Activated T-cell treated with anti-CD3 and anti-CD28 coated beads, Interleukin-2, amount 50 U/mL, for 72 hours (primary cell): ENCODE results near the gene SEMA7A. TPM values are rescaled to one million over a fixed set of nuclear protein-coding genes. Genes with fewer than 3 reads are reported as not detected.

Experiments used
- ATAC-seq, 2 donors: fragments of 150-1000 bp; cut with Tn5 transposase; replicated peaks in 1 of 2; 2 replicates each; pipeline ENCODE4 v1.10.0; 2021; ENCODE audit warnings: moderate library complexity in 2 of 2, mild to moderate bottlenecking in 1 of 2
- DNase-seq, 2 donors: peaks; one replicate each; pipeline ENCODE4 v3.0.0; 2021 to 2022; ENCODE audit warnings: mixed read lengths in 1 of 2
- H3K27ac Mint-ChIP-seq: one replicate; pipeline ENCODE4 v1.8.0; 2022; ENCODE audit warnings: mild to moderate bottlenecking, moderate library complexity, mixed read lengths
- H3K27me3 Mint-ChIP-seq: one replicate; pipeline ENCODE4 v1.8.0; 2022; ENCODE audit warnings: low read depth, mixed read lengths
- H3K36me3 Mint-ChIP-seq, 2 donors: one replicate each; pipeline ENCODE4 v1.8.0; 2022; ENCODE audit warnings: mixed read lengths in 2 of 2, mild to moderate bottlenecking in 1 of 2; ENCODE audit not compliant: insufficient read depth in 2 of 2
- H3K4me1 Mint-ChIP-seq: one replicate; pipeline ENCODE4 v1.8.0; 2022; ENCODE audit warnings: low read depth, mixed read lengths
- H3K4me3 Mint-ChIP-seq, 2 donors: one replicate each; pipeline ENCODE4 v1.8.0; 2022; ENCODE audit warnings: mild to moderate bottlenecking in 2 of 2, mixed read lengths in 2 of 2, moderate library complexity in 2 of 2
- H3K9me3 Mint-ChIP-seq, 2 donors: one replicate each; pipeline ENCODE4 v1.8.0; 2022; ENCODE audit warnings: mixed read lengths in 2 of 2
- total RNA-seq, 2 donors: library from RNA; stranded (reverse); gene quantifications; one replicate each; pipeline ENCODE4 v1.2.3, GENCODE V29; 2022

The SEMA7A gene
- total RNA-seq, 2 donors from 2014 or later = 46.7 to 57.1 TPM

DNA sequence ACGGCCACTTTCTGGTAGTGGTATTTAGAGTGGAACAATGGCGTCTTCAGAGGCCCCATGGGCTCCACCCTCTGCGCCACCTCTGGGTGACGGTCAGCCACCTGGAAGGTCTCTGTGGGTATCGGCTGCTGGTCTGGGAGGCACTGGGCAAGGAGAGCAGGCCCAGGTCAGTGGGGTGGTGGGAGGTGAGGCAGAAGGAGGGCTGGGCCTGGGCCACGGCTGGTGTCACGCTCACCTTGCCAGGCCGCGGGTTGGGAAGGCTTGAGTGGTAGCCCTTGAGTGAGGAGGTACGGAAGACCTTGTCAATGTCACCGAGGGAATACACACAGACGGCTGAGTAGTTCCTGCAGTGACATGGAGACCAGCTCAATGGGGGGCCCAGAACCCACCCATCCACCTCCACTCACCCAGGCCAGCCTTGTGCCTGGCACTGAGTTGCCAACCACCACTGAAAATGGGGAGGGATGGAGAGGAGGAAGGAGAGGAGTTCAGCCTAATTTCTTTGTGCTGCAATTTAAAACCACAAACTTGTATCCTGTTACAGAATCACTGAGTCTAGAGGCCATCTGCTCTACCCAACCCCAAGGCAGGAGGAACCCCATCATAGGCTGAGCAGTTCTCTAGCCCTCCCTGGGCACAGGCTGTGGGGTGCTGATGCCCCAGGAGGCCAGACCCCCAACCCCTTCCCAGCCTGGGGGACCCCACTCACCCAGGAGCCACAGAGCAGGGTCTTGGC lies 19.0 kb downstream of the SEMA7A start:
- Mint-ChIP-seq H3K4me3 (no peak overlapping the region), H3K9me3 (no peaks in the 10 kb centered on the region), H3K4me1 (peaks cover 37% of the 10 kb centered on the region), H3K27ac (no peak overlapping the region), H3K27me3 (no peaks in the 10 kb centered on the region), H3K36me3 (peaks cover 6 to 17% of the 10 kb centered on the region in 2 donors)
- ATAC-seq (no peak), DNase-seq (no peak)

DNA sequence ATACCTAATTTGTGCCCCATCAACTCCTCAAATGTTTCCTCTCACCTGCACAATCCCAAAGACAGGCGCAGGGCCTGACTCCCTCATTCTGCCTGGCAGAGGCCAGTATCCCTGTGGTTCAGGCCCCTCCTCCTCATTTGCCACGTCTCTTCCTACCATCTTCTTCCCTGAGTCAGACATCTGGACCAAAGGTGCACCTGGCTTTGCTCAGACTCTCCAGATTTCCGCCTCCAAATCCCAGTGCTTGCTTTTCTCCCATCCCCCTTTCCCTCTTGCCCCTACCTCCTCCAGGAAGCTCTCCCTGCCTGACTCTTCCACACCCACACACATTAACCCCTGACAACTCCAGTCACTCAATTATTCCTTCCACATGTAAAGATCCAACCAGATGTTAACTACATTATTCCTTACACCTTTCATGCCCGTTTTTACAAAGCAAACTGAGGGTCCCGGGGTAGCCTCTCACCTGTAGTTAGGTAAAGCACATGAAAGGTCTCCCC lies 19.6 kb downstream of the SEMA7A start:
- no peaks in the 10 kb centered on the region for H3K27me3 Mint-ChIP-seq
- DNase-seq = no peak
- no peaks in the 10 kb centered on the region for H3K9me3 Mint-ChIP-seq
- peaks cover 6 to 17% of the 10 kb centered on the region in 2 donors for H3K36me3 Mint-ChIP-seq
- peaks cover 33% of the 10 kb centered on the region for H3K4me1 Mint-ChIP-seq
- no peak for ATAC-seq
- H3K4me3 Mint-ChIP-seq = no peak overlapping the region
- H3K27ac Mint-ChIP-seq = no peak overlapping the region

GRCh38 chr15:74413350-74414080 lies 20.2 kb downstream of the SEMA7A start:
- peaks cover 6 to 17% of the 10 kb centered on the region in 2 donors for H3K36me3 Mint-ChIP-seq
- DNase-seq (no peak), ATAC-seq (no peak)
- H3K27ac Mint-ChIP-seq = no peak overlapping the region
- H3K27me3 Mint-ChIP-seq = no peaks in the 10 kb centered on the region
- H3K9me3 Mint-ChIP-seq = no peaks in the 10 kb centered on the region
- H3K4me3 Mint-ChIP-seq = no peak overlapping the region
- peaks cover 28% of the 10 kb centered on the region for H3K4me1 Mint-ChIP-seq

DNA sequence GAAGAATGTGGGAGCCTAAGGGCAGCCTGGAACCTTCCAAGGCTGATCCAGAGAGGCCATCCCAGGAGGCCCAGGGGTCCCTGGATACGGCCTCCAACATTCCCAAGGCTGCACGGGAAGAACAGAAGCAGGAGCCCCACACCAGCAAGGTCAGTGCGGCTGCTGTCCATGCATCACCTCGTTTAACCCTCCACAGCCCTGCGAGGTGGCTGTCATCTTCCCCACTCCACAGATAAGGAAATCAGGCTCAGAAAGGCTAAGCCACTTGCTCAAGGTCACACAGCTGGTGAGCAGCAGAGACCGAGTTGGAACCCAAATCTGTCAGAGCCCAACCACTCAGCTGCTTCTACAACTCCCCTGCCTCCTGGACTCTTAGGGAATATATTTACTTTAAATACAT lies 21.6 kb downstream of the SEMA7A start:
- no peak for ATAC-seq
- DNase-seq = no peak
- Mint-ChIP-seq H3K36me3 (peaks cover 6 to 17% of the 10 kb centered on the region in 2 donors), H3K9me3 (no peaks in the 10 kb centered on the region), H3K27me3 (no peaks in the 10 kb centered on the region), H3K27ac (no peak overlapping the region), H3K4me1 (peaks cover 27% of the 10 kb centered on the region), H3K4me3 (no peak overlapping the region)

GRCh38 chr15:74411686-74412085 lies 22.1 kb downstream of the SEMA7A start:
- ATAC-seq (no peak), DNase-seq (no peak)
- H3K4me3 Mint-ChIP-seq = no peak overlapping the region
- peaks cover 6 to 17% of the 10 kb centered on the region in 2 donors for H3K36me3 Mint-ChIP-seq
- peaks cover 28% of the 10 kb centered on the region for H3K4me1 Mint-ChIP-seq
- H3K27ac Mint-ChIP-seq = no peak overlapping the region
- H3K9me3 Mint-ChIP-seq = no peaks in the 10 kb centered on the region
- no peaks in the 10 kb centered on the region for H3K27me3 Mint-ChIP-seq

- H3K36me3 Mint-ChIP-seq = peaks cover 2 to 13% of the 10 kb centered on the region in 2 donors
Measured at GRCh38 chr15:74410502-74410901, 23.3 kb downstream of the SEMA7A start.

DNA sequence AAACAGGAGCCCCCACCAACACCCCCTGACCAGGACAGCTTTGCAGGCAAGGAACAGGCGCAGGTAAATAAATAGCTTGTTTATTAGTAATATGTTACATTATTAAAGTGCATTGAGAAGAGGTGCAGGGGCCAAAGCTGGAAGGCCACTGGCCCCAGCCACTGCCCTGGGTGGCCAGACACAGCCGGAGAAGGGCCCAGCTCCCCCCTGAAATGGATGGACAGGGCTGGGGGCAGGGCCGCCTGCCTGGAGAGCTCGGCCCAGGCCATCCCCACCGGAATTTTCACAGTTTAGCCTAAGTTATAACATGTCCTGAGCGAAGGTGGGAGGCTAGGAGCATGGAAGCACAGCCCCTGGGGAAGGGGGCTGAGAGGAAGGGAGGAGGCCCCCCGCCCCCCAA lies 24.5 kb downstream of the SEMA7A start:
- H3K4me3 Mint-ChIP-seq = no peak overlapping the region
- H3K4me1 Mint-ChIP-seq = peaks cover 31% of the 10 kb centered on the region
- H3K9me3 Mint-ChIP-seq = no peaks in the 10 kb centered on the region
- H3K36me3 Mint-ChIP-seq = peaks cover 0 to 7% of the 10 kb centered on the region in 2 donors
- no peak for ATAC-seq
- no peak for DNase-seq
- H3K27ac Mint-ChIP-seq = no peak overlapping the region
- H3K27me3 Mint-ChIP-seq = no peaks in the 10 kb centered on the region

More at GRCh38 chr15:74410502-74410901, 23.3 kb downstream of the SEMA7A start:
- H3K27me3 Mint-ChIP-seq = no peaks in the 10 kb centered on the region
- DNase-seq (no peak), ATAC-seq (no peak)
- H3K27ac Mint-ChIP-seq = no peak overlapping the region
- H3K4me1 Mint-ChIP-seq = peaks cover 28% of the 10 kb centered on the region
- no peaks in the 10 kb centered on the region for H3K9me3 Mint-ChIP-seq
- no peak overlapping the region for H3K4me3 Mint-ChIP-seq

GRCh38 chr15:74408815-74409214 lies 24.9 kb downstream of the SEMA7A start:
- no peaks in the 10 kb centered on the region for H3K27me3 Mint-ChIP-seq
- no peak overlapping the region for H3K4me3 Mint-ChIP-seq
- H3K4me1 Mint-ChIP-seq = peaks cover 35% of the 10 kb centered on the region
- H3K9me3 Mint-ChIP-seq = no peaks in the 10 kb centered on the region
- no peak overlapping the region for H3K27ac Mint-ChIP-seq
- no peak for ATAC-seq
- peaks cover 0 to 4% of the 10 kb centered on the region in 2 donors for H3K36me3 Mint-ChIP-seq
- no peak for DNase-seq

- Mint-ChIP-seq H3K36me3 (peaks cover 0 to 4% of the 10 kb centered on the region in 2 donors), H3K27ac (no peak overlapping the region), H3K4me3 (no peak overlapping the region), H3K4me1 (peaks cover 39% of the 10 kb centered on the region), H3K27me3 (no peaks in the 10 kb centered on the region), H3K9me3 (no peaks in the 10 kb centered on the region)
- DNase-seq (no peak), ATAC-seq (no peak)
Measured at GRCh38 chr15:74408385-74408784, 25.4 kb downstream of the SEMA7A start.

GRCh38 chr15:74406992-74407705 lies 26.6 kb downstream of the SEMA7A start:
- H3K27me3 Mint-ChIP-seq = no peaks in the 10 kb centered on the region
- ATAC-seq (no peak), DNase-seq (no peak)
- no peak overlapping the region for H3K4me3 Mint-ChIP-seq
- H3K36me3 Mint-ChIP-seq = no peaks in the 10 kb centered on the region
- H3K27ac Mint-ChIP-seq = no peak overlapping the region
- no peaks in the 10 kb centered on the region for H3K9me3 Mint-ChIP-seq
- peaks cover 52% of the 10 kb centered on the region for H3K4me1 Mint-ChIP-seq

DNA sequence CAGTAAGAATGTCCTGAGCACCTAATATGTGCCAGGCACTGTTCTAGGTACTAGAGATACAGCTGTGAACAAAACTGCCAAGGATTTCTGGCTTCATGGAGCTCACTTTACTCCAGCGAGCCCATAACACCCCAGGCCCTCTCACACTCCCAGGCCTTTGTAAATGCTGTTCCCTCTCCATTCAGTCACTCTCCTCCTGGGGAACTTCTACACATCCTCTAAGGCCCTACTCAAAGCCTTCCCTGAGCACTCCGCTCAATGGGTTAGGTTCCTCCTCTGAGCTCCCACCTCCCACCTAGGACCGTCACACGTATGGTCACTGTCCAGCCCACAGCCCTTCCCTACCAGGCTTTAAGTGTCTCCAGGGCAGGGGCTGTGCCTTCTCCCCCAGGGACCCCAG lies 27.2 kb downstream of the SEMA7A start:
- Mint-ChIP-seq H3K9me3 (no peaks in the 10 kb centered on the region), H3K27me3 (no peaks in the 10 kb centered on the region), H3K4me1 (peaks cover 58% of the 10 kb centered on the region), H3K4me3 (no peak overlapping the region), H3K27ac (no peak overlapping the region), H3K36me3 (no peaks in the 10 kb centered on the region)
- ATAC-seq = no peak
- DNase-seq = no peak

DNA sequence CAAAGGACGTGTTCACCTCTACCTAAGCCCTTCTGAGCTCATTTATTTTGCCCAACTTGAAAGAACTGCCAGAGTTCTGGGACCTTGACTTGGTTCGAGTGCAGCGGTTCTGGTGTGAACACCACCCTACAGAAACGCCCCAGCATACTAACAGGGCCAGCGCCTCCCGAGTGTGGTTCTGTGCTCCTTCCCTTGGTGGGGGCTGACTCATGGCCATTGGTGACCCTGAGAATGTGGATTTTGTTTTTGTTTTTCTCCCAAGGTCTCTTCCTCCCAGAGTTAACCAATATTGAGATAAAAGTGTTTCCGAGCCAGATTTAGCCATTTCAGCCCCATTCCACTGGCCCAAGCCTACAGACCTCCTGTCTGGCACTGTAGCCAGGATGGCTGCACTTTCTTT lies 27.9 kb downstream of the SEMA7A start:
- peaks cover 65% of the 10 kb centered on the region for H3K4me1 Mint-ChIP-seq
- H3K4me3 Mint-ChIP-seq = no peak overlapping the region
- H3K27me3 Mint-ChIP-seq = no peaks in the 10 kb centered on the region
- DNase-seq = no peak
- H3K27ac Mint-ChIP-seq = no peak overlapping the region
- H3K9me3 Mint-ChIP-seq = no peaks in the 10 kb centered on the region
- no peaks in the 10 kb centered on the region for H3K36me3 Mint-ChIP-seq
- ATAC-seq = no peak

GRCh38 chr15:74403991-74404563 lies 29.7 kb downstream of the SEMA7A start:
- Mint-ChIP-seq H3K9me3 (no peaks in the 10 kb centered on the region), H3K4me1 (peaks cover 83% of the 10 kb centered on the region), H3K4me3 (peak overlapping the region; percentile 42 to 61), H3K27ac (peak overlapping the region; percentile 56), H3K36me3 (no peaks in the 10 kb centered on the region), H3K27me3 (no peaks in the 10 kb centered on the region)
- DNase-seq = peak in 1 of 2 donors; percentile 18
- no peak for ATAC-seq
